ENCODE measurements around the gene STON2. TPM values are rescaled to one million over a fixed set of nuclear protein-coding genes. Genes with fewer than 3 reads are reported as not detected.

STON2 gene
- total and polyA plus RNA-seq, 8 donors: 0.76 to 4.6 (median 1.8) TPM

DNA sequence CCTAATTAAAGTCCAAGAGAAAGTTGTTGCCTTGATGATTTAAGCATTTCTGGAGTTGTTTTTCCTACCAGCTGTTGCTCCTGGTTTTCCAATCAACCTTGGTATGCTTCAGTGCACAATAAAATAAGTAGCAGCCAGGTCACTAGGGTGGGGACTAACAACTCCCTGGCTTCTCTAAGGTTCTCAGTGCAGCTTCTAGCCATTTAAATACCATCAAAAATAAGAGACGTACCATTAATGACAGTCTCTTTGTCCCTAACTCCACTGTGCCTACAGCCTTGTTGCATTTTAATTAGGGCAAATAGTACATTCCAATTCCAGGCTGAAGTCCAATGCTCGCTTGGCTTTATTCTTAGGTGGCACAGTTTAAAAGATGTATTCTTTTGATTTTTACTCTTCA lies 11.8 kb downstream of the STON2 start:
- ATAC-seq (no peak), FAIRE-seq (no peak), DNase-seq (no peak)
- H3K27ac ChIP-seq: no peak overlapping the region
- 86 to 94% methylated on average over 2 of the region's 2 CpGs for WGBS, 2 donors
- H3K4me3 ChIP-seq: no peak overlapping the region
- H3K36me3 ChIP-seq: no peaks in the 10 kb centered on the region
- H3K4me1 ChIP-seq: no peaks in the 10 kb centered on the region
- no peaks in the 10 kb centered on the region for H3K27me3 ChIP-seq
- no peaks in the 10 kb centered on the region for H3K9me3 ChIP-seq
- intact Hi-C loops (cut with DNase I): no loop called here
- TF ChIP-seq, protein P1, sequence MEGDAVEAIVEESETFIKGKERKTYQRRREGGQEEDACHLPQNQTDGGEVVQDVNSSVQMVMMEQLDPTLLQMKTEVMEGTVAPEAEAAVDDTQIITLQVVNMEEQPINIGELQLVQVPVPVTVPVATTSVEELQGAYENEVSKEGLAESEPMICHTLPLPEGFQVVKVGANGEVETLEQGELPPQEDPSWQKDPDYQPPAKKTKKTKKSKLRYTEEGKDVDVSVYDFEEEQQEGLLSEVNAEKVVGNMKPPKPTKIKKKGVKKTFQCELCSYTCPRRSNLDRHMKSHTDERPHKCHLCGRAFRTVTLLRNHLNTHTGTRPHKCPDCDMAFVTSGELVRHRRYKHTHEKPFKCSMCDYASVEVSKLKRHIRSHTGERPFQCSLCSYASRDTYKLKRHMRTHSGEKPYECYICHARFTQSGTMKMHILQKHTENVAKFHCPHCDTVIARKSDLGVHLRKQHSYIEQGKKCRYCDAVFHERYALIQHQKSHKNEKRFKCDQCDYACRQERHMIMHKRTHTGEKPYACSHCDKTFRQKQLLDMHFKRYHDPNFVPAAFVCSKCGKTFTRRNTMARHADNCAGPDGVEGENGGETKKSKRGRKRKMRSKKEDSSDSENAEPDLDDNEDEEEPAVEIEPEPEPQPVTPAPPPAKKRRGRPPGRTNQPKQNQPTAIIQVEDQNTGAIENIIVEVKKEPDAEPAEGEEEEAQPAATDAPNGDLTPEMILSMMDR (IDR thresholded peaks at IDR 0.05): no peak

DNA sequence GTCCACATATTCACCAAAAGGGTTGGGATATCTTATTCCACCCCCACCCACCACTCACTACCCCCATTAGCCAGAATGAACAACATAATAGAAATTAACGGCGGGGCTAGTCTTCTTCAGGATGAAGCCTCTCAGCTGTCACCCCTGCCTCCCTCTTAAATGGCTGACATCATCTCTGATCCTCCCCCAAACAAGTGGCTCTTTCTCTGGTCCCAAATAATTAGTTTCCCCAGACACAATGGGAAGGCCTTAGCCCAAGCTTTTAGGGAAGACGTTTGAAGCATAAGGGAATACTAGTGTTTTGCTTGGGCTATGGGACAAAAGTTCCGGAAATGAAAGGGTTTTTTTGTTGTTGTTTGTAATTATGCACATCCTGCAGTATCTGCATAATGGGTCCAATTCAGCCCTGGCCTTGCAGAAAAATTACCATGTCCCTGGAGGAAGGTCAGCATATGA lies 13.8 kb downstream of the STON2 start:
- FAIRE-seq: no peak
- Histone ChIP-seq H3K27me3 (no peaks in the 10 kb centered on the region), H3K4me1 (no peaks in the 10 kb centered on the region), H3K36me3 (no peaks in the 10 kb centered on the region), H3K27ac (no peak overlapping the region), H3K4me3 (no peak overlapping the region), H3K9me3 (no peaks in the 10 kb centered on the region)
- WGBS, 2 donors: 72 to 82% methylated on average over 4 of the region's 4 CpGs
- TF ChIP-seq, protein P1 (IDR thresholded peaks at IDR 0.05): no peak
- DNase-seq: no peak
- intact Hi-C loops (cut with DNase I): no loop called here
- no peak for ATAC-seq

DNA sequence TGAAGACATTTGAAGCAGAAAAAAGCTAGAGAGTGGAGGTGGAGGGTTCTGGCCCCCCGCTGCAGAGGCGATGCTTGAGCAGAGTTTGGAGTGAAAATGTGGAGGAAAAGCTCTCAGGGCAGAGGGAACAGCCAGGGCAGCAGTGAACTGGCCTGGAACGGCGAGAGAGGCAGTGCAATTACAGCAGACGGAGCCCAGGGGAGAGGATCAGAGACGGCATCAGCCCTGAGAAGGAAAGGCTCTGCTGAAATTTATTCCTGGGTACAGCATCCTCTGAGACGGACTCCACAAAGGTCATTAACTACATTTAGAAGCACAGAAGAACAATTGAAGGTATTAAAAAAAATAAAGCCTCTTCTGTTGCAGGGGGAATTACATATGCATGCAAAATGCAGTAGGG lies 14.2 kb downstream of the STON2 start:
- H3K36me3 ChIP-seq: no peaks in the 10 kb centered on the region
- DNase-seq: no peak
- H3K9me3 ChIP-seq: no peaks in the 10 kb centered on the region
- ATAC-seq: no peak
- H3K27me3 ChIP-seq: no peaks in the 10 kb centered on the region
- no peak for FAIRE-seq
- no peaks in the 10 kb centered on the region for H3K4me1 ChIP-seq
- H3K27ac ChIP-seq: no peak overlapping the region
- intact Hi-C loops (cut with DNase I): no loop called here
- no peak overlapping the region for H3K4me3 ChIP-seq
- 84 to 93% methylated on average over 7 of the region's 7 CpGs for WGBS, 2 donors
- TF ChIP-seq, protein P1 (IDR thresholded peaks at IDR 0.05): no peak

DNA sequence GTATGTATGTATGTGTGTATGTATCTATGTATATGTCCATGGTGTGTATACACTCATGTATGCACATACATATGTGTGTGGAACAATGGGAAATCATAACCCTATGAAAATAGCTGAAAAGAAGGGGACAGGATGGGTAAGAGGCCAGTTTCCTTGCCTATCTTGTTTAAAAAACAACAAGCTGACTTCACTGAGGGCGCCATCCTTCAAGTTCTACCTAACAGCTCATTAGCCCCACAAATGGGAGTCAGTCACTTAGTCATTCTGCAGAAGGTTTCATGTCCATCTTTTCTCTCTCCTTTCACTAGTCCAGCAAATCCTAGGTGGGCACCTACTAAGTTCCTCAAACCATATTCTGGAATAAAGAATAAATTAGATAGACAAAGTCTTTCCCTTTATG lies 14.7 kb downstream of the STON2 start:
- H3K27ac ChIP-seq: no peak overlapping the region
- H3K9me3 ChIP-seq: no peaks in the 10 kb centered on the region
- WGBS, 2 donors: 88 to 95% methylated on average over 1 of the region's 1 CpG
- H3K36me3 ChIP-seq: no peaks in the 10 kb centered on the region
- no peak overlapping the region for H3K4me3 ChIP-seq
- no peak for DNase-seq
- ATAC-seq: no peak
- TF ChIP-seq, protein P1 (IDR thresholded peaks at IDR 0.05): no peak
- FAIRE-seq: no peak
- no peaks in the 10 kb centered on the region for H3K27me3 ChIP-seq
- H3K4me1 ChIP-seq: no peaks in the 10 kb centered on the region
- intact Hi-C loops (cut with DNase I): no loop called here

DNA sequence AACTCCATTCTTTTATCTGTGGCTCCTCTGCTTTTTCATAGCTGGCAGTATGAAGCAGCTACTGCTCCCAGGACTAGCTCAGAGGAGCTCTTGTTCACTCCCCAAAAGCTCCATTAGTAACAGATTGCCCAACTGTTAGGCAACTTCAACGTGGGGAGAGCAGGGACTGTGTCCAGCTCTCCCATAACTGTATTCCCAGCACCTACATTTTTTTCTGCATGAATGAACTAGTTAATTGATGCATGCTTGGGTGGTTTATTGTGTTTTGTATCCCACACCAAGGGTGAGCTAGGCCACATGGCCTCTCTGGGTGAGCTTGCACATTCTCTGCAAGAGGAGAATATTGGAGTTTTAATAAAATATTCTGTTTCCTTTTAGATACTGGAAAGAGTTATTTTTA lies 15.2 kb downstream of the STON2 start:
- no peaks in the 10 kb centered on the region for H3K36me3 ChIP-seq
- FAIRE-seq: no peak
- WGBS, 2 donors: 50 to 54% methylated on average over 1 of the region's 1 CpG
- no peak overlapping the region for H3K27ac ChIP-seq
- no peaks in the 10 kb centered on the region for H3K27me3 ChIP-seq
- H3K4me3 ChIP-seq: no peak overlapping the region
- intact Hi-C loops (cut with DNase I): no loop called here
- ATAC-seq: peak in 2 of 4 donors; percentile 50 to 65
- DNase-seq: no peak
- no peaks in the 10 kb centered on the region for H3K9me3 ChIP-seq
- no peaks in the 10 kb centered on the region for H3K4me1 ChIP-seq
- TF ChIP-seq, protein P1 (IDR thresholded peaks at IDR 0.05): no peak
